IMR-90 (cell line): ENCODE results near the gene TECTA.

Experiments used
- CTCF ChIP-seq: conservative IDR thresholded peaks from 2 replicates; pipeline ENCODE4 v1.5.1; 2012; ENCODE audit warnings: mild to moderate bottlenecking, low read depth, low read length, improper control_type of control experiment
- POLR2A ChIP-seq: IDR thresholded peaks from 2 replicates; pipeline ENCODE4 v1.6.1; 2012; ENCODE audit warnings: mild to moderate bottlenecking, low read depth, low read length

- TF ChIP-seq POLR2A (no peak), CTCF (no peak)
These were observed 58.7 kb downstream of the TECTA start for GRCh38 chr11:121159741-121160140.
